COR-L47 (cell line): Measurements from ENCODE around the gene PLEKHA8.
"Not testable (repeated sequence)": the region's sequence is repeated elsewhere in the genome, so short reads cannot be mapped to it uniquely, and the experiment has no call there.

ENCODE experiments used
- DNase-seq: peaks from one replicate; lab custom pipeline; 2025; lab: John Stamatoyannopoulos, UW

The PLEKHA8 gene

DNA sequence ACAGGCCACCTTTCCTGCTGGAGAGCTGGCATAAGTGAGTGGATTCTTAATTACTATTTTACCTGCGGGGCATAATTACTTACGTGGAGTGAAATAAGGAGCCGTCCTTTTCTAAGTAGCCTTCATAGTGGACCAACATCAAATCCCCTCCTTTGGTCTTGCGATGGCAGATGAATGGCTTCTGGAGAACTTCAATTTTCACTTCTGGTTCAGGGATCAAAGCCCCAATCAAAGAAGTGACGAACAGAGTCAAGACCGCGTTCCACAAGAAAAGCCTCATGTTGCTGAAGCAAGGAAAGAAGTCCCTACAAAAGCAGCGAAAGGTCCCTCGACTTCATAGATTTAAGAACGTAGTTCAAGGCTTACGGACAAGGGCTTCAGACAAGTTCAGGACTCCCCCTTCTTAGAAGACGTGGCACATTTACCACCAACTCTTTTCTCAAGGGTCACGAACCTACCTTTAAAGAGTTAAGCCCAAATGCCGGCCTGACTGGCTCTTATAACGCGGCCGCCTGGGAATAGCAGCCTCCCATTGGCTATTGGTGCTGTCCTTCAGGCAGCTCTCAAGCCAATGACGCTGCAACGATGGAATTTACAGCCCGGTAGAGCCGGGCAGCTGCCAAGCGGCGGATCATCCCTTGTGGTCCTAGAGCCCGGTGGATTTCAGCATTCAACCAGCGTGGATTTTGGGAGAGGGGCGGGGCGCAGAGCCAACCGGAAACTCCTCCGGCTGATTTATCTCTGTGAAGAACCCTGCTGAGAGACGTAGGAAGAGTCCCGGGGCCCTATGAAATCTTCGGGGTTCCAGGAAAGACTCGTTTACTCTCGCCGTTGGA is 1.8 kb upstream of the PLEKHA8 start, which contains the start of gene FKBP14:
Gene FKBP14 (minus strand): TSS at position 474 of the 836 bp plus-strand sequence. CDS start 194 bp downstream, at position 280.
- DNase-seq, result peak; percentile 98

DNA sequence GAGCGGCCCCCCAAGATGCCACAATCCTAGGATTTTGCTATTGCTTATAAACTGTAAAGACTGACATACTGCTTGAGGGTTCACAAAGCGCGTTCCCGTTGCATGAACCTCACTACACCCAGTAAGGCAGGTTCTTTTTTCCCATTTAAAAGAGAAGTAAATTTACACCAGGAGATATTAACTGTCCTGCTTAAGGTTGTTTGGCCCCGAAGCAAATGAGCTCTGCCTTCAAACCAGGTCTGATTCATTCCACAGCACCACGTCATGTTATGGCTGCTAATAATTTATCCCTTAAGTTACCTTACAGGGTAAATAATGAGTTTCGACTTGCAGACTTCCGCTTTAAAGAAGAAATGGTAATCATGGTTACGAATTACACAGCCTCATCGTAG is 1.2 kb upstream of the PLEKHA8 start:
- DNase-seq, result no peak

DNA sequence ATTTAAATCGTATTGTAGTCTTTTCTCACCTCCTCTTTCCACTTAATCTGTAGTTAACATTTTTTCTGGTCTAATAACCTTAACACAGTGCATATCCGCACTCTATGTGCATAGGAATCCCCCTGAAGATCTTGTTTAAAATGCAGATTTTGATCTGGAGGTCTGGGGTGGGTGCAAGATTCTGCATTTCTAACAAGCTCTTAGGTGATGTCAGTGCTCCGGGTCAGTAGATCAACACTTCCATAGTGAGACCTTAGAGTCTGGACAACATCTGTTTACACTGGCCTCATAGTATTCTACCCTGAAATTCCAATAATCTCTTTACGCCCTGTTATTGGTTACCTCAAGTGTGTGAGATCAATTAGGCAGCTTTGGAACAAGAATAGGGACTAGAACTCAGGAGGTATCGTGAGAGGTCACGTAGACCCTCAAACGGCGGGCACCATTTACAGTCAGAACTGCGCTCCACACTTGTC is 434 bp upstream of the PLEKHA8 start:
- no peak for DNase-seq

DNA sequence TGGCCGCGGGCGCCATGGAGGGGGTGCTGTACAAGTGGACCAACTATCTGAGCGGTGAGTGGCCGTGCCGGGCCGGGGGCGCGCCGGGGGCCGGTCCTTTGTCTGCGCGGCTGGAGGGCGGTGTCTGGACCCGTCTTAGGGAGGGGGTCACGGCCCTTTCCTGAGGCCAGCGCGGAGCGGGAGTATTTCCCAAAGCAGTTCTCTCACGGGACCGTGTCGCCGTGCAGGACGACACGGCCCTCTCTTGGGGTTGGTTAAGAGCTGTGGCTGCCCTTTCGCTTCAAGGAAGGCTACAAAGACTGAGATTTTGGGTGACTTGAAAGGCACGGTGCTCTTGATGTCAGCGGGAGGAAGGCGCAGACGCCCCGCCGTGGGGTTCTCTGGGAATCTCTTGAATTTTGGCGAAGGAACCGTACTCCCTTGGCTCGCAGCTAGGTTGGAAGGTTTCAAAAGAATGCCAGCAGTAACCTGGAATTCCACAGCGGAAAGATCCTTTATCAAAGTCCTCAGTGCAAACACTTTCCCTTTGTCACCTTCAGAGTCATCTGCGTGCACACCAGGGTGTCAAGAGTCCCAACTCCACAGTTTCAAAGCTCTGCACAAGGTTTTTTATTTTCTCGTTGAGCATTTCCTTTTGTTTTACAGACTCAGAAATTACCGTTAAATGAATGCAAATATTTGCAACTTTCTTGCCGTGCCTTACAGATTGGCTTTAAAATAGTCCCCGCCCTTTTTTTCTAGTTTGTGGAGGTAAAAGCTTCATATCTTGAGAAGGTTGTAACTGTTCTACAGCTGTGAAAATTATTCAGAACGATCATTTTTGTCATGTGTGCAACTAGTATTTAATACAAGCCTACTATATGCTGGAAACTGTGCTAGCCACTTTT is 780 bp downstream of the PLEKHA8 start:
- DNase-seq, result no peak

DNA sequence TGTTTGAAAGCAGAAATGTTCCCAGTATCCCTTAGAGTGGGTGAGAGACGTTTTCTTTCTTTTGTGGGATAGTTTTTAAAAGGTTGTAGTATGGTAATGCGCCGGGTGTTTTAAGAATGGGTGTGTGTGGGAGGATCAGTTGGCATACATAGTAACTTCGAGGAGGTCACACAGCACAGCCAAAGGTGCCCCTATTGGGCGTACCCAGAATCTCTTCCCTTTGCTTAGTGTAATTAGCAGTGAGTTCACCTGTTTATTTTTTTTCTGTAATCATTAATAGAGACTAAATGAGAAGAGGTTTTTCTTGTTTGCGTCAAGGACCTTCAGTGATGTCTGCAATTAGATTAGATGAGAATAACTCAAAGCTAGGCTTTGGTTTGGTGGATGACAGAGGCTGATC is 1.5 kb downstream of the PLEKHA8 start:
- DNase-seq, result no peak

DNA sequence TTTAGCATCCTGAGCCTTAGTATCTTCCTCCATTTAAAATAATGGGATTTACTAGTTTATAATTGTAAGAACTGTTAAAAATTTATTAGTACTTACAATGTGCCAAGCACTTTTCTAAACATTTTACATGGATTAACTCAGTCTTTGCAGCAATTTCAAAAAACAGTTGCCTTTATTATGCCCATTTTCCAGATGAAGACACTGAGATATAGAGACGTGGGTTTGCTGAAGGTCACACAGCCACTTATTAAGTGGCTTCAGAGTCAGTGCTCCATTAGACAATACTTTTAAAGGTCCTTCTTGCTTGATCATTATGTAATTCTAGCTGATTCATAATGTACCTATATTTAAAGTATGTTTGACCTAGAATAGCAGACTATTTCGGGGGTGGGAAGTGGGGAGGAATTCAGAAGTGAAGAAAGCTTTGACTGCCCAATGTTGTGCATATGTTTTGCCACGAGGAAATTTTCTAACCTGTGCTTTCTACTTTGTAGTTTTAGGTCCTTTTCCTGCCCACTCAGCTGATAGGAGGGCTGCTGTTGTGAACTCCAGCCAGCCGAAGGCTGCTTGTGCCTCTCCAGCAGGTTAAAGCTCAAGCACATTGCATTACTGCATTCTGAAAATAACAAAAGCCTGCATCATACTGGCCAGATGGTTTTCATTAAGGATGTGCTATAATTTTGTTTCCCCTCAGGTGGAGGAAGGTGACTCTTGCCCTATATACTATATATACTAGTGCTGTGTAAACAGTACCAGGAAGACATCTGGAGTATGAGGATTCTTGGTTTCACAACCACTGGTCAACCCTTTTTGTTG is 4.3 kb downstream of the PLEKHA8 start:
- DNase-seq, result no peak

DNA sequence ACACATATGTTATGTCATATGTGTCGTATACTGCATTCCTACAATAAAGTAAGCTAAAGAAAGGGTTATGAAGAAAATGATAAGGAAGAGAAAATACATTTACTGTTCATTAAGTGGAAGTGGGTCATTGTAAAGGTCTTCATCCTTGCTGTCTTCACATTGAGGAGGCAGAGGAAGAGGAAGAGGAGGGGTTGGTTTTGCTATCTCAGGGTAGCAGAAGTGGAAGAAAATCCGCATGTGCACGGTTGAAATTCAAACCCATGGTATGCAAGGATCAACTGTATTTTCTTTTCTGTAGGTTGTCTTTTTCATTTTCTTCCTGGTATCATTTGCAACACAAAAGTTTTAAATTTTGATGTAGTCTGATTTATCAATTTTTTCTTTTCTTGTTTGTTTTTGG is 6.3 kb downstream of the PLEKHA8 start:
- DNase-seq, result no peak

DNA sequence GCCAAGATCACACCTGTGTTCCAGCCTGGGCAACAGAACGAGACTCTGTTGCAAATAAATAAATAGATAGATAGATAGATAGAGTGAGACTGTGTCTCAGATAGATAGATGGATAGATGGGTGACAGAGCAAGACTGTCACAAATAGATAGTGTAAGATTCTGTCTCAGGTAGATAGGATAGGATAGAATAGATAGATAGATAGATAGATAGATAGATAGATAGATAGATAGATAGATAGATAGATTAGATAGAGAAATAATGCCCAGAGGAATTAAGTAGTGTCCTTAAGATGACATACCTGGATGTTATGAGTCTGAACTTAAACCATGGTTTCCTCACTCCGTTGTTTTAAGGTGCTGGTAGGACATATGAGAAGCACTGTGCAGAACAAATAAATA is 8.0 kb downstream of the PLEKHA8 start:
- no peak for DNase-seq

DNA sequence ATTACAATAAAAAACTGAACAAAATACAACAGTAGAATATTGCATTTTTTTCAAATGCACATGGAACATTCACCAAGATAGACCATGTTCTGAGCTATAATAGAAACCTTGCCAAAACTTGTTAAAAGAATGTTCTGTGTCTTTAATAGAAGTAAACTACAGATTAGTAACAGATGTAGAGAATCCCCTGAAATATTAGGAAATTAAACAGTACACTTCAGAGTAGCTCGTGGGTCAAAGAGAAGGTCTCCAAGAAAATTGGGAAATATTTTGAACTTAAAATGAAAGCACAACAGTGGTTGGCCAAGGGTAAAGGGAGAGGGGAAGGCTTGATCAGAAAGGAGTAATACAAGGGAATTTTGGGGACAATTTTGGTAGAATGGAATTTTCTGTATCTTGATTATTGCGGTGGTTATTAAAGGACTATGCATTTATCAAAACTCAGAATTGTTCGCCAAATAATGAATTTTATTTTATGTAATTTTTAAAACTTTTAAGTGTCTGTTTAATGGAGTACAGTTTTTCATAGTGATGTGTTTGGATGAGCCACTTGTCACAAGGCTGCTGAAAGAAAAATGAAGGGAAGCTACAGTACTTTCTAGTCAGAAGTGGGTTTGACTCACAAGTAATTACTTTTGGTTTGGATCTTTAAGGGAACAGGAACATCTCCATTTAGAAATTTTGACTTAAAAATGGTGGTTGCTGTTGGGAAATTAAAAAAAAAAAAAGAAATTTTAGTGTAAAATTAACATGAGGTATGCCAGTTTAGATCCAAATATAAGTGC is 10.2 kb downstream of the PLEKHA8 start:
- no peak for DNase-seq

DNA sequence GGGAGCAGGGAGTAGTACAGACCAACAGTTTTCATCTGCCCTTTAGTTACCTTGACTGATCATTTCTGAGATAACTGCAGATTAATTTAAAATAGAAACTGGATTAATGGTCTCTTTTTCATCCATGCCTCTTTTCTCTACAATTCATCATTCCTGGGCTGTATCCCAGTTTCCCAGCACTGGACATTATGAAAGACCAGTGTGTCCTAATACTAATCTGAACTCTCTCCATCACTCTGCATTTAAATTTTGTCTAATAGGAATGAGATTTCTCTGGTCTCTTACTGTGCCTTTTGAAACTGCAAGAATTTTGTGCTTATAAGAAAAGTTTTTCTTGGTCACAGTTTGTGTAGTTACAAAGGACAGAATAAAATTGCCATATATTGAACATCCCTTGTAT is 12.7 kb downstream of the PLEKHA8 start:
- no peak for DNase-seq

DNA sequence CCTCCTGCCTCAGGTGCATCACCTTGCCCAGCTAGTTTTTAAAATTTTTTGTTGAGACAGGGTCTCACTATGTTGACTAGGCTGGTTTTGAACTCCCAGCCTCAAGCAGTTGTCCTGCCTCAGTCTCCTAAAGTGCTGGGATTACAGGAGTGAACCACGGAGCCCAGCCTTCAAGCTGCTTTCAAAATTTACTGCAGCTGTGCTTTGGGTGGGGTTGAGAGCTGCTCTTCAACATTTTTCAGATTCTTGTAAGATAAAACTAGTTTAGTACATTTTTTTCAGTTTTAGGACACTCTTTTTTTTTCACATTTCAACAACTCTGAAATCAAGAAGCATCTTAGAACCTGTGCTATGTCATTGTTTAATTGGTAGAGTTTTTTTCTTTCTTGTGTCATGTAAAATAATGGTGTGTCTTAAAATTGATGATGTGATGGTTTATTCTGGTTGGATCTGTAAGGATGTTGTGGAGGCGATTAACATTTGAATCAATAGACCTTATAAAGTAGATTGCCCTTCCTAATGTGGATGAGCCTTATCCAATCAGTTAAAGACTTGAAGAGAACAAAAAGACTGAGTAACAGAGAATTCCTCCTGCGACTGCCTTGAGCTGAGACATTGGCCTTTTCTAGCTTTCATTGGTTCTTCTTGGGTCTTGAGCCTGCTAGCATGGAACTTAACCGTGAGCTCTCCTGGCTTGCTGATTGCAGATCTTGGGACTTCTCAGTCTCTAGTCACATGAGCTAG is 13.5 kb downstream of the PLEKHA8 start:
- DNase-seq, result no peak

DNA sequence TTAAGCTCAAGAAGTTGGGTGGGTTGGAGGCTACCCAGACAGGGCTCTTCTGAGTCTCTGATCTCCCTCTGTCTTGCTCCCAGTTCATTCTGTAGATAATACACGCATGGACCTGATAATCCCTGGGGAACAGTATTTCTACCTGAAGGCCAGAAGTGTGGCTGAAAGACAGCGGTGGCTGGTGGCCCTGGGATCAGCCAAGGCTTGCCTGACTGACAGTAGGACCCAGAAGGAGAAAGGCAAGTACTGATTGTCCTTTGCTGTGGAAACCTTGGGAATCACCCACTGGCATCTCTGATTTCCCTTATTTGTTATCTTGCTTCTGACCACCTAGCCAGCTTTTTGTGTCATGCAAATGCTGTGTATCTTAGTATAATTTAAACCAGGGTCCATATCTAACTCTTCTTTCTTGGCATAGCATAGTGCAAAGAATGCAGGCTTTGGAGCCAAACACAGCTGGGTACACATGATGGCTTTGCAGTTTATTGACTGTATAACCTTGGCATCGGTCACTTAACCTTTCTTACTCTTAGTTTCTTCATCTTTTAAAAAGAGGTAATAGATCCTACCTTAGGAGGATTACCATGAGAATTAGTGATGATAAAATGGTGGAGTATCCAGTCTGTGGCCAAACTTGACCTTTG is 18.0 kb downstream of the PLEKHA8 start:
- DNase-seq, result no peak

DNA sequence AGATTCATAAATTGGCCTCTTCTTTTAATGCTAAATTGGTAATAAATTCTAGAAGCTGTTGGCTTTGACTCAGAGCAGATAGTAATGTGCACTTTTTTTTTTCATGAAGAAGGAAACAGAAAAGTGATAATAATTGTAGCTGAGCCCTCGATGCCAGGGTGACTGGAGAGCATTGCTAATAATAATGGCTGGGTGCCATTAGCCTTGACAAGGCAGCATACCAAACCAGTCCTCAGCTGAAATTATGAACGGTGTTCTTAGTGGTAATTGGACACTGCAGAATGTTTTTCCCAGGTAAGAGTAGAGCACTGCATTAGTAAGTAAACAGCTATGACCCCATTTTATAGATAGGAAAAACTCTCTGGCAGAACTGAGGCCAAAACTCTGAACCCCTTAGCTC is 18.9 kb downstream of the PLEKHA8 start:
- no peak for DNase-seq

DNA sequence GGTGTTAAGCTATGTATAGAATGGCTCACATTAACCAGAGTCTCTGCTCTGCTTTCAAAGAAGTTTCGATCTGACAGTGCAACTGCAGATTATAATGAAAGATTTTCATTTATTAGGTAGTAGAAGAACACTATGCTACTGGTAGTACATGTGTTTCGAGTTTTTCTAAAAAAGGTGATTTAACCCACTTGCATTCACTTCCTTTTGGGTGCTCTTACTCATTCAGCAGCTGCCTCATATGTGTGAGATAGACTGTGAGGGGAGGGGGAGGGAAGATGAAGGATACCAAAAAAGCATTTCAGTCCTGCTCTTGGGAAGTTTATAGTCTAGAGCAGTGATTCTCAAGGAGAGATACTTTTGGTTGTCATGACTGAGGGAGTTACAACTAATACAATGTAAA is 20.4 kb downstream of the PLEKHA8 start:
- DNase-seq, result no peak

DNA sequence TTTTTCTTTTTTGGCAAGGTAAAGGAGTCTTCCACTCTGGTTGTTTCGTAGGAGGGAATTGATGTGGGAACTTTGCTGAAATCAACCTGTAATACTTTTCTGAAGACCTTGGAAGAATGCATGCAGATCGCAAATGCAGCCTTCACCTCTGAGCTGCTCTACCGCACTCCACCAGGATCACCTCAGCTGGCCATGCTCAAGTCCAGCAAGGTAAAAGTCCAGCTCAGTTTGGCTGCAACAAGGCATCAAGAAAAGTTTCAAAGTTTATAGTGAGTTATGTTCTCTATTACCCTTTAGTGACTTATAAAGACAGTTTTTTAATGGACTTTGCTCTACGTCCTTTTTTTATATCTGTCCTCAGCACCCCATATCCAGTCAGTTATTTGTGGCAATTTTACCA is 21.0 kb downstream of the PLEKHA8 start:
- no peak for DNase-seq

DNA sequence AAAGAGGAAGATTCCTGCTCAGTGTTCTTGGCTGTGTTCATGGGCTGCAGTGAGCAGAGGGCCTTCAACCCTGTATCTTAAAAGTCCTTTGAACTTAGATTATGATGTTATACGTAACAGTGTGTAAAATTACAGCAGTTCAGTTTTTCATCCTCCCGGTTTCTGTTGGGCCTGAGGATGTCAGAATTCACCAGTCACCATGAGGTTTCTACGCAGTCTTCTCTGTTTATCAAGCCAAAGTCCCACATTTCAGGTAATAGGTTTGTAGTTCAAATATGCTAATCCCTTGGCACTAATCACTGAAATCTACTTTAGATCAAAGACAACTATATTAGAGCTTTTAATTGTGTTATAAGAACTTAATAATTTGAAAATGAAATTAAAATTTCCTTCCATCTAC is 24.9 kb downstream of the PLEKHA8 start:
- no peak for DNase-seq

DNA sequence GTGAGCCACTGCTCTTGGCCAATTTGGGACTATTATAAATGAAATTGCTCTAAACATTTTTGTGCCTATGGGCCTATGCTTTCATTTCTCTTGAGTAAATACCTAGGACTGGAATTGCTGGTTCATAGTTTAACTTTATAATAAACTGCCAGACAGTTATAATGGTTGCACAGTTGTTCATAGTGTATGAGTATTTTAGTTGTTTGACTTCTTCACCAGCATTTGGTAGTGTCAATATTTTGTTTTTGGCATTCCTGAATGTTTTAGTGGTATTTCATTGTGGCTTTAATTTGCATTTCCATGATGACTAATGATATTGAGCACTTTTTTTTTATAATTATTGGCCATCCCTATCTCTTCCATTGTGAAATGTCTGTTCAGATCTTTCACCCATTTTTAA is 29.5 kb downstream of the PLEKHA8 start:
- DNase-seq, result no peak

DNA sequence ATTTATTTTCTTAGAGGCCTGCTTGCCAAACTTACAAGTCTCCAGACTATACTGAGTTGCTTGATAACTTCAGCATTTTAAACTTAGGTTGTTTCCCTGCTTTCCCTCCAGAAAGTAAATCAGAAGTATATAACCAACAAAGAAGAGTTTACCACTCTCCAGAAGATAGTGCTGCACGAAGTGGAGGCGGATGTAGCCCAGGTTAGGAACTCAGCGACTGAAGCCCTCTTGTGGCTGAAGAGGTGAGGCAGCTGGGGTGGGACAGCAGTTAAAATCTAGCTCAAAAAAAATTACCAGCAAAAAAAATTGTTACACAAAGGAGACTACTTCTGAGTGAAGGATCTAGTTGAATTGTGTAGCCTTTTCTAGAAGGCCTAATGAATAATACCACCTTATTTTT is 33.6 kb downstream of the PLEKHA8 start:
- DNase-seq, result not testable (repeated sequence)

DNA sequence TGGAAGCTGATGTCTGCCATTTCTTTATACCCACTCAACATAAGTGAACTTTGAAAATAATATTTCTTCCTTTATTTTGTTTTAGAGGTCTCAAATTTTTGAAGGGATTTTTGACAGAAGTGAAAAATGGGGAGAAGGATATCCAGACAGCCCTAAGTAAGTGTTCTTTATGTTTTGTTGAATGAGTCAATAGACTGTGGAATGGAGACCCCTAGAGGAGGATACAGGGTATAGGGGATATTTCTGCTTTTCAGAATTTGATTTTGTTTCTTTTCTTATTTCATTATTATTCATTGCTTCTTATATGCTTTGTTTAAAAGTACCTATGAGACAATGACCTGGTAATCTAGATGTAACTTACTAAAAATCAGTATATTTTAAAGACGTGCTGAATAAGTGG is 34.4 kb downstream of the PLEKHA8 start:
- DNase-seq, result peak; percentile 18

DNA sequence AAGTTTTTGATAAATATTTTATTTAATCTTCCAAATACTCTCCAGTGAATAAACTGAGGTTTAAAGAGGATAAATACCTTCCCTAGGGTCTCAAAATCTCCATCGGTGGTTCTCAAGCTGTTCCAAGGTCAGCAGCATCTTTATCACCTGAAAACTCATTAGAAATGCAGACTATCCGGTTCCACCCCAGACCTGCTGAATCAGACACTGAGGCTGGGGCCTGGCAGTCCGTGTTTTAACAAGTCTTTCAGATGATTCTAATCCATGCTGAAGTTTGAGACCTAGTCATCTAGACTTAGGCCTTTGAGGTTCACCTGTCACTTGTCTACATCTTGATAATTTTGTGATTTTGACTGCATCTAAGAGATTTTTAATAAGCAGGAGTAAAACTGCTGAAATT is 37.5 kb downstream of the PLEKHA8 start:
- no peak for DNase-seq
